HepG2 (cell line): ENCODE results near the gene PRKD2. TPM values are rescaled to one million over a fixed set of nuclear protein-coding genes. Genes with fewer than 3 reads are reported as not detected.

ENCODE experiments used
- CEBPG ChIP-seq: IDR thresholded peaks from 2 replicates; pipeline ENCODE4 v1.6.1; 2016
- EED ChIP-seq: sonication (generic); formaldehyde crosslinking; IDR thresholded peaks from 2 replicates; pipeline ENCODE4 v1.5.0; 2020; ENCODE audit warnings: mild to moderate bottlenecking, missing genetic modification reagents
- ESRRA ChIP-seq: sonication (generic); formaldehyde crosslinking; IDR thresholded peaks from 2 replicates; pipeline ENCODE4 v1.5.1; 2020; ENCODE audit warnings: mild to moderate bottlenecking, low read depth, missing genetic modification reagents
- ETV5 ChIP-seq: IDR thresholded peaks from 2 replicates; pipeline ENCODE4 v1.6.1; 2018; ENCODE audit warnings: missing biosample characterization, missing genetic modification reagents, inconsistent platforms, borderline replicate concordance
- GABPB1 ChIP-seq: IDR thresholded peaks from 2 replicates; pipeline ENCODE4 v1.6.1; 2016; ENCODE audit warnings: mild to moderate bottlenecking, missing genetic modification reagents, moderate library complexity, missing compliant biosample characterization
- HNRNPL ChIP-seq: fragments of 200-400 bp; formaldehyde crosslinking; IDR thresholded peaks from 2 replicates; pipeline ENCODE4 v1.6.1; 2017; ENCODE audit warnings: mild to moderate bottlenecking, low read depth, low read length
- IKZF1 ChIP-seq: fragments of 450-650 bp; IDR thresholded peaks from 2 replicates; pipeline ENCODE4 v1.7.1; 2016
- KDM3A ChIP-seq: IDR thresholded peaks from 2 replicates; pipeline ENCODE4 v1.6.1; 2018; ENCODE audit warnings: low read depth, missing compliant biosample characterization
- MLLT10 ChIP-seq: sonication (generic); formaldehyde crosslinking; IDR thresholded peaks from 2 replicates; pipeline ENCODE4 v1.4.0; 2020; ENCODE audit warnings: missing genetic modification reagents
- MYNN ChIP-seq: sonication (generic); formaldehyde crosslinking; IDR thresholded peaks from 2 replicates; pipeline ENCODE4 v1.4.0; 2020; ENCODE audit warnings: mild to moderate bottlenecking, low read depth, missing genetic modification reagents
- ONECUT2 ChIP-seq: sonication (generic); formaldehyde crosslinking; IDR thresholded peaks from 2 replicates; pipeline ENCODE4 v1.4.0; 2020; ENCODE audit warnings: missing genetic modification reagents
- PHF20 ChIP-seq: sonication (generic); formaldehyde crosslinking; IDR thresholded peaks from 2 replicates; pipeline ENCODE4 v1.5.0; 2020; ENCODE audit warnings: mild to moderate bottlenecking, missing genetic modification reagents
- PTBP1 ChIP-seq: fragments of 200-400 bp; formaldehyde crosslinking; IDR thresholded peaks from 2 replicates; pipeline ENCODE4 v1.6.1; 2018; ENCODE audit warnings: low read length, low read depth; ENCODE audit not compliant: poor library complexity, severe bottlenecking
- RBFOX2 ChIP-seq: fragments of 200-400 bp; formaldehyde crosslinking; IDR thresholded peaks from 2 replicates; pipeline ENCODE4 v1.6.1; 2017; ENCODE audit warnings: low read depth, mild to moderate bottlenecking, low read length
- SNAPC2 ChIP-seq: sonication (generic); formaldehyde crosslinking; IDR thresholded peaks from 2 replicates; pipeline ENCODE4 v1.8.1; 2022; ENCODE audit warnings: mild to moderate bottlenecking, missing genetic modification reagents
- ZBTB21 ChIP-seq: sonication (generic); formaldehyde crosslinking; IDR thresholded peaks from 2 replicates; pipeline ENCODE4 v1.4.0; 2020; ENCODE audit warnings: missing genetic modification reagents
- ZFP36 ChIP-seq: fragments of 150-350 bp; IDR thresholded peaks from 2 replicates; pipeline ENCODE4 v1.6.1; 2018; ENCODE audit warnings: borderline replicate concordance, low read length, low read depth; ENCODE audit not compliant: partially characterized antibody
- ZFP36L2 ChIP-seq: sonication (generic); formaldehyde crosslinking; IDR thresholded peaks from 2 replicates; pipeline ENCODE4 v1.4.0; 2020; ENCODE audit warnings: missing genetic modification reagents
- ZFX ChIP-seq: sonication (generic); formaldehyde crosslinking; IDR thresholded peaks from 2 replicates; pipeline ENCODE4 v1.4.0; 2020; ENCODE audit warnings: mild to moderate bottlenecking, low read depth, missing genetic modification reagents, moderate library complexity
- ZNF224 ChIP-seq: sonication (generic); formaldehyde crosslinking; IDR thresholded peaks from 2 replicates; pipeline ENCODE4 v1.5.0; 2020; ENCODE audit warnings: mild to moderate bottlenecking, missing genetic modification reagents
- ZNF225 ChIP-seq: sonication (generic); formaldehyde crosslinking; IDR thresholded peaks from 2 replicates; pipeline ENCODE4 v1.4.0; 2020; ENCODE audit warnings: mild to moderate bottlenecking, missing genetic modification reagents
- ZNF335 ChIP-seq: sonication (generic); formaldehyde crosslinking; IDR thresholded peaks from 2 replicates; pipeline ENCODE4 v1.4.0; 2020; ENCODE audit warnings: missing genetic modification reagents
- ZNF383 ChIP-seq: sonication (generic); formaldehyde crosslinking; IDR thresholded peaks from 2 replicates; pipeline ENCODE4 v1.4.0; 2020; ENCODE audit warnings: missing genetic modification reagents, mild to moderate bottlenecking, borderline replicate concordance
- ZNF530 ChIP-seq: sonication (generic); formaldehyde crosslinking; IDR thresholded peaks from 2 replicates; pipeline ENCODE4 v1.5.0; 2020; ENCODE audit warnings: low read depth, mild to moderate bottlenecking, missing genetic modification reagents
- ZNF550 ChIP-seq: sonication (generic); formaldehyde crosslinking; IDR thresholded peaks from 2 replicates; pipeline ENCODE4 v1.4.0; 2020; ENCODE audit warnings: mild to moderate bottlenecking, missing genetic modification reagents, borderline replicate concordance
- ZNF674 ChIP-seq: sonication (generic); formaldehyde crosslinking; IDR thresholded peaks from 2 replicates; pipeline ENCODE4 v1.5.0; 2020; ENCODE audit warnings: low read depth, mild to moderate bottlenecking, missing genetic modification reagents
- ZNF746 ChIP-seq: sonication (generic); formaldehyde crosslinking; IDR thresholded peaks from 2 replicates; pipeline ENCODE4 v1.8.0; 2022; ENCODE audit warnings: mild to moderate bottlenecking, missing genetic modification reagents
- polyA plus RNA-seq, 8 experiments: library from polyadenylated mRNA; depleted of rRNA in 3 of 8; stranded (reverse) in 7 of 8; unstranded in 1 of 8; fragments of >200 nt; fragmentation: Illumina TruSeq in 4 of 8; extraction: Trizol in 4 of 8; gene quantifications; 2 replicates each; pipeline versions ENCODE4 v1.2.1 to v1.2.3, GENCODE V29; 2011 to 2016; ENCODE audit warnings: low read depth in 4 of 8, missing spikeins in 1 of 8, mixed read lengths in 1 of 8; ENCODE audit not compliant: insufficient read depth in 1 of 8
- total RNA-seq, 5 experiments: library from RNA; depleted of rRNA; stranded (reverse); fragments of >200 nt; fragmentation: Illumina TruSeq; extraction: Trizol; gene quantifications; 2 replicates each; pipeline ENCODE4 v1.2.3, GENCODE V29; 2016; ENCODE audit warnings: low read depth in 1 of 5
- TF ChIP-seq, protein P1 (sequence below): sonication (generic); formaldehyde crosslinking; IDR thresholded peaks from 2 replicates; pipeline ENCODE4 v1.8.1; 2023; ENCODE audit warnings: mild to moderate bottlenecking, moderate library complexity, missing genetic modification reagents
- TF ChIP-seq, protein P2 (sequence below): sonication (generic); formaldehyde crosslinking; conservative IDR thresholded peaks from 2 replicates; pipeline ENCODE4 v1.4.0; 2020; ENCODE audit warnings: missing genetic modification reagents

Gene PRKD2
- total and polyA plus RNA-seq, 2 of the 13 experiments (the other 11 are each of a cell fraction or from before 2014, with no cell fraction given) = 6.7 to 7.3 TPM

GRCh38 chr19:46715975-46716671 is 791 bp downstream of the PRKD2 start (continued):
- TF ChIP-seq ETV5 (CRISPR knock-in tag) = 0 out of 2 replicates have a peak, but pooled peaks have one; percentile 4
- no peak for TF ChIP-seq CEBPG
- no peak for TF ChIP-seq MYNN (CRISPR knock-in tag)
- TF ChIP-seq ZNF746 (CRISPR knock-in tag) = no peak
- TF ChIP-seq MLLT10 (CRISPR knock-in tag) = no peak
- TF ChIP-seq PHF20 (CRISPR knock-in tag) = peak; percentile 8; the same call in 1 of the 2 replicates
- TF ChIP-seq ZNF224 (CRISPR knock-in tag) = no peak
- no peak for TF ChIP-seq KDM3A
- no peak for TF ChIP-seq HNRNPL
- no peak for TF ChIP-seq IKZF1
- TF ChIP-seq EED (CRISPR knock-in tag) = no peak
- no peak for TF ChIP-seq ZNF335 (CRISPR knock-in tag)
- TF ChIP-seq ZNF225 (CRISPR knock-in tag) = no peak
- TF ChIP-seq, protein P1, sequence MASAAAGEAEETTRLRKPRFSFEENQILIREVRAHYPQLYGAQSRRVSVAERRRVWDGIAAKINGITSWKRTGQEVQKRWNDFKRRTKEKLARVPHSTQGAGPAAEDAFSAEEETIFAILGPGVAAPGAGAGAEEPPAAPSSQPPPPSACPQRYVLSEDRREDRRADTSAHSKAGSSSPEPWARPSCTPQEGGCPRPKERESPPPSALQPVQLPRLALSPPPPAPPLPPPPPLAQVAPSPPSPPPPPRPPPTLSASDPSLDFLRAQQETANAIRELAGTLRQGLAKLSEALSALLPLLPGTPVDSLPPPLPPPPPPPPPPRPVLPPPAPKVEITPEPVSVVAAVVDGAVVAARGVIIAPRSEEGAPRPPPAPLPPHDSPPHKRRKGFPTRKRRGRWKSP (CRISPR knock-in tag) = no peak
- no peak for TF ChIP-seq ONECUT2
- TF ChIP-seq ZNF530 (CRISPR knock-in tag) = no peak
- TF ChIP-seq, protein P2, sequence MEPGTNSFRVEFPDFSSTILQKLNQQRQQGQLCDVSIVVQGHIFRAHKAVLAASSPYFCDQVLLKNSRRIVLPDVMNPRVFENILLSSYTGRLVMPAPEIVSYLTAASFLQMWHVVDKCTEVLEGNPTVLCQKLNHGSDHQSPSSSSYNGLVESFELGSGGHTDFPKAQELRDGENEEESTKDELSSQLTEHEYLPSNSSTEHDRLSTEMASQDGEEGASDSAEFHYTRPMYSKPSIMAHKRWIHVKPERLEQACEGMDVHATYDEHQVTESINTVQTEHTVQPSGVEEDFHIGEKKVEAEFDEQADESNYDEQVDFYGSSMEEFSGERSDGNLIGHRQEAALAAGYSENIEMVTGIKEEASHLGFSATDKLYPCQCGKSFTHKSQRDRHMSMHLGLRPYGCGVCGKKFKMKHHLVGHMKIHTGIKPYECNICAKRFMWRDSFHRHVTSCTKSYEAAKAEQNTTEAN (CRISPR knock-in tag) = no peak
- TF ChIP-seq ZNF550 (CRISPR knock-in tag) = no peak
- 0 out of 2 replicates have a peak, but pooled peaks have one; percentile 30 for TF ChIP-seq ZNF383 (CRISPR knock-in tag)
- no peak for TF ChIP-seq ESRRA (CRISPR knock-in tag)
- no peak for TF ChIP-seq ZBTB21
- TF ChIP-seq PTBP1 = no peak
- no peak for TF ChIP-seq GABPB1
- no peak for TF ChIP-seq ZFP36L2 (CRISPR knock-in tag)
- TF ChIP-seq RBFOX2 = 0 out of 2 replicates have a peak, but pooled peaks have one; percentile 19
- TF ChIP-seq ZNF674 = no peak
- peak; percentile 40; the same call in 1 of the 2 replicates for TF ChIP-seq ZFX
- TF ChIP-seq SNAPC2 (CRISPR knock-in tag) = no peak
- no peak for TF ChIP-seq ZFP36
